GM23338 (cell line): Measurements from ENCODE around the gene MND1. TPM values are rescaled to one million over a fixed set of nuclear protein-coding genes. Genes with fewer than 3 reads are reported as not detected.

Source experiments
- ATAC-seq: fragments of 200-7000 bp; cut with Tn5 transposase; 3 replicates; pipeline ENCODE4 v1.9.1; 2020
- DNase-seq: peaks from one replicate; pipeline ENCODE4 v3.0.0-alpha.2; 2015; ENCODE audit warnings: low spot score
- H2AFZ ChIP-seq: fragments of 200-600 bp; sonication (generic); 2 replicates; pipeline ENCODE4 v1.8.0; 2016; ENCODE audit warnings: antibody characterized with exemption, mild to moderate bottlenecking, moderate library complexity
- H3F3A ChIP-seq: fragments of 200-600 bp; sonication (generic); replicated peaks from 2 replicates; pipeline ENCODE4 v1.8.0; 2017; ENCODE audit warnings: antibody characterized with exemption, mixed run types, low read depth
- H3K27ac ChIP-seq: fragments of 200-600 bp; sonication (generic); 2 replicates; pipeline ENCODE4 v1.6.1; 2016; ENCODE audit warnings: low read depth
- H3K27me3 ChIP-seq: fragments of 200-600 bp; sonication (generic); 2 replicates; pipeline ENCODE4 v1.8.0; 2016; ENCODE audit warnings: mild to moderate bottlenecking, mixed run types, moderate library complexity; ENCODE audit not compliant: insufficient read depth
- H3K36me3 ChIP-seq: fragments of 200-600 bp; sonication (generic); 2 replicates; pipeline ENCODE4 v1.8.0; 2016; ENCODE audit warnings: mild to moderate bottlenecking; ENCODE audit not compliant: insufficient read depth
- H3K4me1 ChIP-seq: fragments of 200-600 bp; sonication (generic); 2 replicates; pipeline ENCODE4 v1.8.0; 2016; ENCODE audit warnings: mild to moderate bottlenecking, moderate library complexity; ENCODE audit not compliant: insufficient read depth
- H3K4me2 ChIP-seq: fragments of 200-600 bp; sonication (generic); 2 replicates; pipeline ENCODE4 v1.7.1; 2017; ENCODE audit warnings: mixed run types
- H3K4me3 ChIP-seq: fragments of 200-600 bp; sonication (generic); 2 replicates; pipeline ENCODE4 v1.6.1; 2016; ENCODE audit warnings: mixed run types
- H3K79me2 ChIP-seq: fragments of 200-600 bp; sonication (generic); replicated peaks from 2 replicates; pipeline ENCODE4 v1.8.0; 2017; ENCODE audit warnings: mild to moderate bottlenecking; ENCODE audit not compliant: insufficient read depth
- H3K9me2 ChIP-seq: fragments of 200-600 bp; sonication (generic); 2 replicates; pipeline ENCODE4 v1.8.0; 2017; ENCODE audit not compliant: insufficient read depth
- H4K20me1 ChIP-seq: fragments of 200-600 bp; sonication (generic); replicated peaks from 2 replicates; pipeline ENCODE4 v1.8.0; 2017; ENCODE audit warnings: mild to moderate bottlenecking; ENCODE audit not compliant: insufficient read depth
- H3K27ac Mint-ChIP-seq: 2 replicates; pipeline ENCODE4 v1.8.0; 2020; ENCODE audit warnings: inconsistent platforms, mild to moderate bottlenecking, moderate library complexity, mixed read lengths
- H3K27me3 Mint-ChIP-seq: 3 replicates; pipeline ENCODE4 v1.8.0; 2022; ENCODE audit warnings: low read depth, mild to moderate bottlenecking, moderate library complexity, mixed read lengths, inconsistent platforms; ENCODE audit not compliant: insufficient read depth, poor library complexity
- H3K36me3 Mint-ChIP-seq: 3 replicates; pipeline ENCODE4 v1.8.0; 2021; ENCODE audit warnings: low read depth, mild to moderate bottlenecking, inconsistent platforms, moderate library complexity, mixed read lengths
- H3K4me1 Mint-ChIP-seq: 3 replicates; pipeline ENCODE4 v1.8.0; 2020; ENCODE audit warnings: mild to moderate bottlenecking, inconsistent platforms, mixed read lengths
- H3K4me3 Mint-ChIP-seq: 3 replicates; pipeline ENCODE4 v1.8.0; 2021; ENCODE audit warnings: moderate library complexity, mild to moderate bottlenecking, inconsistent platforms, mixed read lengths
- H3K9me3 Mint-ChIP-seq: 3 replicates; pipeline ENCODE4 v1.8.0; 2020; ENCODE audit warnings: moderate library complexity, mild to moderate bottlenecking, inconsistent platforms, mixed read lengths
- CREB1 ChIP-seq: fragments of 250-450 bp; sonication (Bioruptor Pico); IDR thresholded peaks from 2 replicates; pipeline ENCODE4 v1.5.0; 2020; ENCODE audit warnings: low read depth, mild to moderate bottlenecking, moderate library complexity
- CTCF ChIP-seq, 2 experiments: fragments of 200-600 bp in 1 of 2; sonication (generic) in 1 of 2; conservative IDR thresholded peaks; 2 replicates each; pipeline versions ENCODE4 v1.5.1 to v1.6.1; 2016 to 2017; ENCODE audit warnings: antibody characterized with exemption in 2 of 2, low read depth in 2 of 2, mild to moderate bottlenecking in 2 of 2, moderate library complexity in 1 of 2
- ETS1 ChIP-seq: IDR thresholded peaks from 2 replicates; pipeline ENCODE4 v1.6.1; 2016; ENCODE audit warnings: antibody characterized with exemption
- EZH2 ChIP-seq: fragments of 200-600 bp; sonication (generic); IDR thresholded peaks from one replicate; pipeline ENCODE4 v1.8.0; 2017; ENCODE audit warnings: antibody characterized with exemption, mild to moderate bottlenecking, low read depth; ENCODE audit not compliant: unreplicated experiment
- EZH2phosphoT487 ChIP-seq: fragments of 200-600 bp; sonication (generic); IDR thresholded peaks from one replicate; pipeline ENCODE4 v1.8.1; 2018; ENCODE audit warnings: antibody characterized with exemption; ENCODE audit not compliant: unreplicated experiment
- JUNB ChIP-seq: IDR thresholded peaks from one replicate; pipeline ENCODE4 v1.6.1; 2016; ENCODE audit warnings: antibody characterized with exemption; ENCODE audit not compliant: unreplicated experiment
- NANOG ChIP-seq: IDR thresholded peaks from 2 replicates; pipeline ENCODE4 v1.6.1; 2016; ENCODE audit warnings: antibody characterized with exemption, borderline replicate concordance
- POLR2AphosphoS5 ChIP-seq: IDR thresholded peaks from 2 replicates; pipeline ENCODE4 v1.6.1; 2016; ENCODE audit warnings: antibody characterized with exemption, low read depth
- REST ChIP-seq: IDR thresholded peaks from one replicate; pipeline ENCODE4 v1.6.1; 2018; ENCODE audit warnings: antibody characterized with exemption; ENCODE audit not compliant: unreplicated experiment
- STAT1 ChIP-seq: IDR thresholded peaks from one replicate; pipeline ENCODE4 v1.6.1; 2016; ENCODE audit warnings: antibody characterized with exemption; ENCODE audit not compliant: unreplicated experiment
- ZNF114 ChIP-seq: fragments of 250-450 bp; sonication (Bioruptor Pico); IDR thresholded peaks from 2 replicates; pipeline ENCODE4 v1.5.0; 2020; ENCODE audit warnings: mild to moderate bottlenecking, moderate library complexity
- ZNF331 ChIP-seq: fragments of 250-450 bp; sonication (Bioruptor Pico); IDR thresholded peaks from 2 replicates; pipeline ENCODE4 v1.5.0; 2020; ENCODE audit warnings: low read depth, mild to moderate bottlenecking, moderate library complexity
- ZNF462 ChIP-seq: fragments of 250-450 bp; sonication (Bioruptor Pico); IDR thresholded peaks from 2 replicates; pipeline ENCODE4 v1.5.0; 2020; ENCODE audit warnings: mild to moderate bottlenecking, moderate library complexity
- polyA plus RNA-seq: library from polyadenylated mRNA; unstranded; fragments of >200 nt; fragmentation: Nextera tagmentation; extraction: Ambion mirVana; gene quantifications from 2 replicates; pipeline ENCODE4 v1.2.1, GENCODE V29; 2016
- total RNA-seq: library from RNA; depleted of rRNA; stranded (reverse); fragments of >200 nt; shearing (Covaris generic); gene quantifications from 2 replicates; pipeline ENCODE4 v1.2.3, GENCODE V29; 2014

The MND1 gene
- total and polyA plus RNA-seq, 2 experiments from 2014 or later = 22.5 to 63.5 TPM

GRCh38 chr4:153375303-153375702 is 30.8 kb downstream of the MND1 start:
- no peak overlapping the region for H3K27ac ChIP-seq
- H3K27ac Mint-ChIP-seq = no peak overlapping the region
- no peaks in the 10 kb centered on the region for H3K27me3 ChIP-seq
- H3K4me1 Mint-ChIP-seq = no peaks in the 10 kb centered on the region
- H3K4me3 Mint-ChIP-seq = no peak overlapping the region
- TF ChIP-seq ZNF331 (CRISPR knock-in tag) (no peak), POLR2AphosphoS5 (no peak), ZNF462 (CRISPR knock-in tag) (no peak), REST (no peak), CREB1 (CRISPR knock-in tag) (no peak), NANOG (no peak), EZH2phosphoT487 (no peak), CTCF (conservative IDR thresholded peaks at IDR 0.05; ENCODE audit: low read depth in 2 of 2) (no peak), STAT1 (no peak), JUNB (no peak), ETS1 (no peak), EZH2 (no peak), ZNF114 (CRISPR knock-in tag) (no peak)
- H4K20me1 ChIP-seq = no peaks in the 10 kb centered on the region; the same call in 1 of the 2 replicates
- peaks cover 6% of the 10 kb centered on the region; the same call in 1 of the 3 replicates for H3K9me3 Mint-ChIP-seq
- H3K27me3 Mint-ChIP-seq = no peaks in the 10 kb centered on the region
- no peaks in the 10 kb centered on the region for H3F3A ChIP-seq
- no peak overlapping the region for H3K4me3 ChIP-seq
- no peaks in the 10 kb centered on the region for H3K9me2 ChIP-seq
- peaks cover 31% of the 10 kb centered on the region for H3K36me3 Mint-ChIP-seq
- peaks cover under 1% of the 10 kb centered on the region for H3K36me3 ChIP-seq
- no peaks in the 10 kb centered on the region for H3K79me2 ChIP-seq
- H2AFZ ChIP-seq = no peak overlapping the region
- no peaks in the 10 kb centered on the region for H3K4me1 ChIP-seq
- no peak for ATAC-seq
- H3K4me2 ChIP-seq = no peak overlapping the region
- DNase-seq = no peak
